Measurements from ENCODE around the gene HDGFL2. TPM values are rescaled to one million over a fixed set of nuclear protein-coding genes. Genes with fewer than 3 reads are reported as not detected.
A peak's percentile ranks its signal among the peaks of the same experiment; 100 is the strongest.
"Not testable (repeated sequence)": the region's sequence is repeated elsewhere in the genome, so short reads cannot be mapped to it uniquely, and the experiment has no call there.

HDGFL2 gene
- total RNA-seq, 1 experiment from 2014 or later: 75.2 TPM

GRCh38 chr19:4541806-4542145 is 69.7 kb downstream of the HDGFL2 start:
- H3K9me3 ChIP-seq (ENCODE audit: control insufficient read depth in 1 of 2, insufficient read depth in 1 of 2, low read depth in 1 of 2, low read length in 2 of 2); H4K20me1 ChIP-seq (ENCODE audit: insufficient read depth); H3K9ac ChIP-seq (ENCODE audit: low read length); ATAC-seq; RAD21 ChIA-PET (ENCODE audit: low non-redundant PET in 1 of 2, low total read pairs in 2 of 2, uncharacterized antibody in 2 of 2, unreplicated experiment in 2 of 2); intact Hi-C loops (cut with micrococcal nuclease); BruUV-seq (replicated peaks); H3K9me2 ChIP-seq (ENCODE audit: insufficient read depth); H3K27ac ChIP-seq (ENCODE audit: low read depth, low read length); H3K4me2 ChIP-seq (ENCODE audit: low read length); H3K27me3 ChIP-seq (ENCODE audit: insufficient read depth, low read length); H3K4me3 ChIP-seq (replicated peaks in 1 of 2; ENCODE audit: low read depth in 1 of 2, low read length in 2 of 2); H3K79me2 ChIP-seq (ENCODE audit: insufficient read depth, low read length); H2AFZ ChIP-seq (ENCODE audit: low read depth, low read length, poor library complexity, severe bottlenecking); H3K36me3 ChIP-seq (ENCODE audit: control insufficient read depth in 1 of 2, insufficient read depth in 2 of 2, low read length in 2 of 2); DNase-seq (ENCODE audit: low read depth, low spot score): not testable (repeated sequence)
- peaks cover 8 to 15% of the 10 kb centered on the region in 2 experiments; a peak in 3 of 4 replicates for H3K4me1 ChIP-seq (ENCODE audit: control insufficient read depth in 1 of 2, insufficient read depth in 2 of 2, low read length in 2 of 2)
- ChIA-PET POLR2A (interaction anchor here (0.7 kb wide), 1 partner anchor 310 kb away, joined by 3 read pairs; no protein-coding TSS in a partner anchor), CTCF (interaction anchor here (0.6 kb wide), 1 partner anchor 270 kb away, joined by 3 read pairs; no protein-coding TSS in a partner anchor)

- Histone ChIP-seq H3K4me3 (replicated peaks in 1 of 2; ENCODE audit: low read depth in 1 of 2, low read length in 2 of 2) (no peak overlapping the region), H3K9me3 (ENCODE audit: control insufficient read depth in 1 of 2, insufficient read depth in 1 of 2, low read depth in 1 of 2, low read length in 2 of 2) (no peaks in the 10 kb centered on the region), H3K36me3 (ENCODE audit: control insufficient read depth in 1 of 2, insufficient read depth in 2 of 2, low read length in 2 of 2) (peaks cover 0 to 2% of the 10 kb centered on the region in 2 experiments; a peak in 1 of 4 replicates), H3K27ac (ENCODE audit: low read depth, low read length) (no peak overlapping the region), H2AFZ (ENCODE audit: low read depth, low read length, poor library complexity, severe bottlenecking) (no peak overlapping the region), H3K9me2 (ENCODE audit: insufficient read depth) (no peaks in the 10 kb centered on the region), H3K4me2 (ENCODE audit: low read length) (no peak overlapping the region), H3K79me2 (ENCODE audit: insufficient read depth, low read length) (no peaks in the 10 kb centered on the region), H3K9ac (ENCODE audit: low read length) (no peak overlapping the region), H4K20me1 (ENCODE audit: insufficient read depth) (no peaks in the 10 kb centered on the region), H3K27me3 (ENCODE audit: insufficient read depth, low read length) (no peaks in the 10 kb centered on the region), H3K4me1 (ENCODE audit: control insufficient read depth in 1 of 2, insufficient read depth in 2 of 2, low read length in 2 of 2) (peaks cover 2 to 10% of the 10 kb centered on the region in 2 experiments; a peak in 3 of 4 replicates)
- ChIA-PET POLR2A (no interaction called here), RAD21 (ENCODE audit: low non-redundant PET in 1 of 2, low total read pairs in 2 of 2, uncharacterized antibody in 2 of 2, unreplicated experiment in 2 of 2) (no interaction called here), CTCF (no interaction called here)
- intact Hi-C loops (cut with micrococcal nuclease): no loop called here
- ATAC-seq (no peak), DNase-seq (ENCODE audit: low read depth, low spot score) (no peak)
- TF ChIP-seq CEBPB (IDR thresholded peaks at IDR 0.05; ENCODE audit: low read depth) (no peak), TCF7L2 (IDR thresholded peaks at IDR 0.05; ENCODE audit: borderline replicate concordance, extremely low read depth, insufficient read depth, insufficient read length) (no peak), SP1 (IDR thresholded peaks at IDR 0.05; ENCODE audit: low read depth) (no peak), ZFX (IDR thresholded peaks at IDR 0.05) (no peak), POLR2AphosphoS5 (IDR thresholded peaks at IDR 0.05; ENCODE audit: low read depth, low read length) (no peak), POLR2A (IDR thresholded peaks at IDR 0.05; ENCODE audit: borderline replicate concordance, extremely low read depth, insufficient read depth, insufficient read length) (no peak), ATF3 (IDR thresholded peaks at IDR 0.05) (no peak), YY1 (IDR thresholded peaks at IDR 0.05; ENCODE audit: extremely low read depth, insufficient replicate concordance, low read depth, low read length) (no peak), RAD21 (IDR thresholded peaks at IDR 0.05; ENCODE audit: low read depth) (no peak), SRF (IDR thresholded peaks at IDR 0.05; ENCODE audit: low read depth) (no peak), FOSL1 (IDR thresholded peaks at IDR 0.05; ENCODE audit: low read depth) (no peak), REST (IDR thresholded peaks at IDR 0.05; ENCODE audit: low read depth) (no peak), EZH2 (IDR thresholded peaks at IDR 0.05) (no peak)
- TSS peak; percentile 77 for BruUV-seq (replicated peaks)
These were observed 71.1 kb downstream of the HDGFL2 start for GRCh38 chr19:4542896-4543841.
